Activated naive CD8-positive, alpha-beta T cell treated with anti-CD3 and anti-CD28 coated beads, Interleukin-2, amount 50 U/mL, for 24 hours (primary cell): ENCODE data around the gene AP3D1.
"Not testable (repeated sequence)": the region's sequence is repeated elsewhere in the genome, so short reads cannot be mapped to it uniquely, and the experiment has no call there.

Experiments
- ATAC-seq: fragments of 150-1000 bp; cut with Tn5 transposase; one replicate; pipeline ENCODE4 v1.10.0; 2021
- DNase-seq: peaks from one replicate; pipeline ENCODE4 v3.0.0; 2021
- H3K27ac Mint-ChIP-seq: one replicate; pipeline ENCODE4 v1.8.0; 2021; ENCODE audit warnings: mild to moderate bottlenecking, mixed read lengths
- H3K27me3 Mint-ChIP-seq: one replicate; pipeline ENCODE4 v1.8.0; 2021; ENCODE audit warnings: mixed read lengths
- H3K36me3 Mint-ChIP-seq: one replicate; pipeline ENCODE4 v1.8.0; 2021; ENCODE audit warnings: low read depth, mixed read lengths
- H3K4me1 Mint-ChIP-seq: one replicate; pipeline ENCODE4 v1.8.0; 2021; ENCODE audit warnings: mixed read lengths
- H3K4me3 Mint-ChIP-seq: one replicate; pipeline ENCODE4 v1.8.0; 2021; ENCODE audit warnings: mild to moderate bottlenecking, moderate library complexity, mixed read lengths
- H3K9me3 Mint-ChIP-seq: one replicate; pipeline ENCODE4 v1.8.0; 2021; ENCODE audit warnings: mixed read lengths

The AP3D1 gene

DNA sequence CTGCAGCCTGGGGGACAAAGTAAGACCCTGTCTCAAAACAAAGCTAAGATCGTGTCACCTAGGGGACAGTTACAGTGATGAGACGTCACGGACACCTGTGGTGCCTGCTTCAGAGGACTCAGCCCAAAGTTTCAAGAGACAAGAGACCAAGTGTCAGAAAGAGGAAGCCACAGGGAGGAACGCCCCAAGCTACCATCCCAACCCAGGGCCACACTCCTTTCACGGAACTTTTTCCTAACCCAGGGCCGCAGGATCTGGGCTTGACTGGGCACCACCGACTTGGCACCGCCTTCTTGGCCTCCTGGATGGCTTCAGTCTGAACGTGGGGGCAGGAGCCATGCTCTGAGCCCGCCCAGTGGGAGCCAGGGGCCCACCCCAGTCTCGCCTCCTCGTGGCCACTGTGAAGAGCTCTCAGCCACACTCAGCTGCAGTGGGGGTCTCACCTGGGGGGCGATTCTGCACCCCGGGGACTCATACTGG, 63.7 kb downstream of the AP3D1 start:
- peak; percentile 54 for DNase-seq

DNA sequence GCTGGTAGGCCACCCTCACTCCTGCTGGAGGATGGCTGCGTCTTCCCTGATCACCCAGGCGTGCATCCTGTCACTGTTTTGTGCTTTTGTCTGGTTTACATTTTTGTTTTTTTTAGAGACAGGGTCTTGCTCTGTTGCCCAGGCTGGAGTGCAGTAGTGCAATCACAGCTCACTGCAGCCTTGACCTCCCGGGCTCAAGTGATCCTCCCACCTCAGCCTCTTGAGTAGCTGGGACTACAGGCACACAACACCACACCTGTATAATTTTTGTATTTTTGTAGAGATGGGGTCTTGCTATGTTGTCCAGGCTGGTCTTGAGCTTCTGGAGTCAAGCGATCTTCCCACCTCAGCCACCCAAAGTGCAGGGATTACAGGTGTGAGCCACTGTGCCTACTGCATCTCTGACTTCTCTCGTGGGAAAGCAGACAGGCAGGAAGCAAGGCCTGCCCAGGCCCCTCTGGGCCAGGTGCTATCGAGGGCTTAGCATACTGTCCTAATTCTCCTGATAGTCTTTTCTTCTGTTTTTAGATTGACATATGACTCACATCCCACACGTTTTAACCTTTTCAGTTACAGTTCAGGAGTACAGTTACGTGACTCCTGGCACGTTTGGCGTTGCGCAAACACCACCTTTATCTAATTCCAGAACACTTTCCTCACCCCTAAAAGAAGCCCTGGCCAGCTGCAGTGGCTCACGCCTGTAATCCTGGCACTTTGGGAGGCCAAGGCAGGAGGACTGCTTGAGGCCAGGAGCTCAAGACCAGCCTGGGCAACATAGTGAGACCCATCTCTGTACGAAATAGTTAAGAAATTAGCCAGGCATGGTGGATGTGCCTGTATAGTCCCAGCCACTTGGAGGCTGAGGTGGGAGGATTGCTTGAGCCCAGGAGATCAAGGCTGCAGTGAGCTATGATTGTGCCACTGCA, 64.4 kb downstream of the AP3D1 start:
- H3K4me1 Mint-ChIP-seq = peaks cover 70% of the 10 kb centered on the region
- H3K27ac Mint-ChIP-seq = peak overlapping the region; percentile 91
- ATAC-seq = peak; percentile 12
- H3K9me3 Mint-ChIP-seq, H3K27me3 Mint-ChIP-seq: not testable (repeated sequence)
- peak overlapping the region; percentile 85 for H3K4me3 Mint-ChIP-seq
- peak; percentile 73 for DNase-seq
- H3K36me3 Mint-ChIP-seq = peaks cover 40% of the 10 kb centered on the region

More for the DNA sequence above, 63.7 kb downstream of the AP3D1 start:
- no peak for ATAC-seq
- peaks cover 2% of the 10 kb centered on the region for H3K27me3 Mint-ChIP-seq
- H3K36me3 Mint-ChIP-seq = peaks cover 38% of the 10 kb centered on the region
- peak overlapping the region; percentile 85 for H3K4me3 Mint-ChIP-seq
- peak overlapping the region; percentile 91 for H3K27ac Mint-ChIP-seq
- peaks cover 72% of the 10 kb centered on the region for H3K4me1 Mint-ChIP-seq
- no peaks in the 10 kb centered on the region for H3K9me3 Mint-ChIP-seq

DNA sequence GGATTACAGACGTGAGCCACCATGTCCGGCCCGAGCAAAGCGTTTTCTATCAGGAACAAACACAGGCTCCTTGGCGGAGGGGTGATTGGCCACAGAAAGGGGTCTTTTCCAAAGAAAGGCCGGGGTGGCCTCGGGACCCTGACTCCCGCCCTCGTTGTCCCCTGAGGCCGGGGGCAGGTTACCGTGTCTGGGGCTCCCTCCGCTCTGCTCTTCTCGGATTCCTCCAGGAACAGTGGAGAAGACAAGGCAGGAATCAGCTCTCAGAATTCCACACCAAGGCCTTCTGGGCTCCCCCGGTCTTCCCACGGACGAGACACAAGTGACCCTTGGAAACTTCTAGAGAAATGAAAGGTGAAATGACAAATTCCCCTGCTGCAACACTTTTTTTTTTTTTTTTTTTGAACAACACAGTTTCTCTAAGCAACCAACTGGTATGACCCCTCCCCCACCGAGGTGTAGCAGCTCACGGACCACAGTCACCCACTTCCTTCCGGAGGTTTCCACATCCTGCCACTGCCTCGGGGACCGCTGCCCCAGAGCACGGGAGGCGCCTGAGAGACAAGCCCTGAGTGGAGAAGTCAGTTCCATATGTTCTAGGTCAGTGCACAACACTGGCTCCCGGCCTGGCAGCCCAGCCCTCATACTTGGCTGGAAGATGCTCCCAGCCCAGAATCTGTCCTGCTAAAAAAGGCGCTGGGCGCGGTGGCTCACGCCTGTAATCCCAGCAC, 66.2 kb downstream of the AP3D1 start:
- H3K36me3 Mint-ChIP-seq = peaks cover 46% of the 10 kb centered on the region
- peaks cover 75% of the 10 kb centered on the region for H3K4me1 Mint-ChIP-seq
- H3K27ac Mint-ChIP-seq = peak overlapping the region; percentile 95
- H3K4me3 Mint-ChIP-seq = peak overlapping the region; percentile 85
- DNase-seq = peak; percentile 94
- peak; percentile 62 for ATAC-seq
- H3K27me3 Mint-ChIP-seq = peaks cover 2% of the 10 kb centered on the region
- H3K9me3 Mint-ChIP-seq = no peaks in the 10 kb centered on the region

DNA sequence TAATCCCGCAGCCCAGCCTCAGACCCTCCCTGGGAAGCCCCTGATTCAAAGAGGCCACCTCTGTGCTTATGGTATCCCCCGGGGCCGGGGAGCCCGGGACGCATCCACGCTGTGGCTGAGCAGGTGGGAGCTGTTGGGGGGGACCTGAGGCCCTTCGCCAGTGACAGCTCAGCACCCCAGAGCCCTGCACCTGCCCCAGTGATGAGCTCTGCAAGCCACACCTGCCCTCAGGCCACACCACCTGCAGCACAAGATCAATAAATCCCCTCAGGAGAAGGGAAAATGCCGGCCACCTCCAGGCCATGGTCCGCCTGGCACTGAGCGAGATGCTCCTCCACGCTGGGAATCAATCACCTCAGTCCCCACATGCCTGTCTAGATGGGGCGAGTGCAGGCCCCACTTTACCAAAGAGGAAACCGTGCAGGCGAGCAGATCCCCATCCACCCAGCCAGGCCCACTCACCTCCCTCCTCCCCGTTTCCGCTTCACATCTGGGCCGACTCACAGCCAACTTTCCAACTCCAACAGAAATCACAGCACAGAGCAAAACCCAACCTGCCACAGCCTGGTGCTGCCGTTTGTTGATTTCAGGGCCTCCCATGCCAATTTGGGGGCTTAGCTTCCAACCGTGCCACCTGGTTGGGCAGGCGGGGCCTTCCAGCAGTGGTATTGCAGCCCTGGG, 68.1 kb downstream of the AP3D1 start:
- peak; percentile 64 for DNase-seq
- peaks cover 62% of the 10 kb centered on the region for H3K36me3 Mint-ChIP-seq
- ATAC-seq = peak; percentile 28

DNA sequence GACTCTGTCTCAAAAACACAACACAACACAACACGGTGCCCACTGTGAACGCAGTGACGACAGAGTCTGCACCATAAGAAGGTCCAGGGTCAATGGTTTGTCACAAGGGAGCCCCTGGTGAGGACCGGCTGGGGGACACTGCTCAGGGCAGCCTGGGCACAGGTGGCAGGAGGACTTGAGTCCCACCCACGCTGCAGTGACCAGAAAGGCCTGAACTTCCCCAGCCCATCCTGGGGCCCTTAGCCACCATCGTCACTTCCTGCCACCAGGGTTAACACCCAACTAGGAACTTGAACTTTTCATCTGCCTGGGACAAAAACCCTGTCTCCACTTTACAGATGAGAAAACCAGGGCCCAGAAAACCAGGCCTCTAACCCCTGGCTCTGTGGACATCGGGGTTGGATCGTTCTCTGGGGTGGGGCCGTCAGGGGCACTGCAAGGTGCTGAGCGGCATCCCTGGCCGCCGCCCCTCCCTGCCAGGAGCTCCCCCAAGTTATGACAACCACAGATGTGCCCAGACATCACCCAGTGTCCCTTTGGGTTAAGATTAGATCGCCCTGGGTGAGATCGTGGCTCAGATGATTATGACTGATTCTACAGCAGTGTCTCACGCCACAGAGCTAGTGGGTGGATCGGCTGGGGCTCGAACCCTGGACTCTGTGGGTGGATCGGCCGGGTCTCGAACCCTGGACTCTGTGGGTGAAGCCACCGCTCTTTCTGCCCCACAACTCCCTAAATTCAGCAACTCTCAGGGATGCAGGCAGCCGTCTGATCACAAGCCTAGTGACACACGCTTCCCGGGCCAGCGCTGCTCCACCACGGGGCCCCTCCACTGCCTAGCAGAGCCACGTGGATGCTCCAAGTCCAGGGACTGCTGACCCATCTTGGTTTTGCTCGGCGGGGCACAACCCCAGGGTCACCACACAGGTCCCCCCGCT, 69.2 kb downstream of the AP3D1 start:
- H3K9me3 Mint-ChIP-seq = no peaks in the 10 kb centered on the region
- peaks cover 65% of the 10 kb centered on the region for H3K36me3 Mint-ChIP-seq
- peaks cover 55% of the 10 kb centered on the region for H3K4me1 Mint-ChIP-seq
- DNase-seq (peak; percentile 66), ATAC-seq (peak; percentile 29)
- peak overlapping the region; percentile 95 for H3K27ac Mint-ChIP-seq
- H3K4me3 Mint-ChIP-seq = peak overlapping the region; percentile 85
- peaks cover 2% of the 10 kb centered on the region for H3K27me3 Mint-ChIP-seq

More for the DNA sequence above, 68.1 kb downstream of the AP3D1 start:
- peak overlapping the region; percentile 85 for H3K4me3 Mint-ChIP-seq
- peaks cover 67% of the 10 kb centered on the region for H3K4me1 Mint-ChIP-seq
- H3K27ac Mint-ChIP-seq = peak overlapping the region; percentile 95
- peaks cover 2% of the 10 kb centered on the region for H3K27me3 Mint-ChIP-seq
- H3K9me3 Mint-ChIP-seq = no peaks in the 10 kb centered on the region

DNA sequence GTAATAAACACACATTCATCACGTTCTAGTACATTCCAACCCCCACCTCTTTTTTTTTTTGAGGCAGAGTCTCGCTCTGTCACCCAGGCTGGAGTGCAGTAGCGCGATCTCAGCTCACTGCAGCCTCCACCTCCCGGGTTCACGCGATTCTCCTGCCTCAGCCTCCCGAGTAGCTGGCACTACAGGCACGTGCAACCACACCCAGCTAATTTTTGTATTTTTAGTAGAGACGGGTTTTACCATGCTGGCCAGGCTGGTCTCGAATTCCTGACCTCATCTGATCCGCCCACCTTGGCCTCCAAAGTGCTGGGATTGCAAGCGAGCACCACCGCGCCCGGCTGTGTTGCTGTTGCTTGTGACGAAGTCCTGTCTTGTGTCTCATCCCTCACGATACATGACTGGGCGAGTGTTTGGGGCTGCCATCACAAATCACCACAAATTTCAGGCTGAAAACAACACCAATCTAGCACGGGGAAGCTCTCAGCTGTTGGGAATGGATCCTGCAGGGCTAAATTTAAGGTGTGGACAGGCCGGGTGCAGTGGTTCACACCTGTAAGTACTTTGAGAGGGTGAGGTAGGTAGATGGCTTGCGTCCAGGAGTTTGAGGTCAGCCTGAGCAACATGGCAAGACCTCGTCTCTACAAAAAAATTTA, 70.9 kb downstream of the AP3D1 start:
- no peak for DNase-seq
- Mint-ChIP-seq H3K9me3 (no peaks in the 10 kb centered on the region), H3K4me3 (peak overlapping the region; percentile 85), H3K27ac (peak overlapping the region; percentile 95), H3K36me3 (peaks cover 72% of the 10 kb centered on the region), H3K4me1 (peaks cover 40% of the 10 kb centered on the region), H3K27me3 (peaks cover 2% of the 10 kb centered on the region)
- ATAC-seq = no peak

DNA sequence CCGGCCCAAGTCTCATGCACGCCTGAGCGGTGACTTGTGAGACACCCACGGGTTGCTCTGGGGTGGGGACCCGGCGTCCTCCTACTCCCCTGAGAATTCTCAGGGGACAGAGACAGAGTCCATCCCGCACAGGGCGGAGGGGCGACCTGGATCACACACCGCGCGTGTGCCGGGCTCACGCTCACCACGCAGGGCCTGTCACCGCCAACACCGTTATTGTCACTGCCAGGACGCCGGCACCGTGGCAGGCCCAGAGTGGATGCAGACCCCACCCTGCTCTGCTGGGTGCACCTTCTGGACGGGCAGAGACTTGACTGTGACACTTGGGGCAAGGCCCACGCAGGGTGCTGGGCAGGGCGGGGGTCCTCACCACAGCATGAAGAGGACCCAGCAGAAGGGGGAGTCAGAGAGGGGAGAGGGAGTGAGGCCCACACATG, 71.5 kb downstream of the AP3D1 start:
- H3K36me3 Mint-ChIP-seq = peaks cover 73% of the 10 kb centered on the region
- no peak for DNase-seq

DNA sequence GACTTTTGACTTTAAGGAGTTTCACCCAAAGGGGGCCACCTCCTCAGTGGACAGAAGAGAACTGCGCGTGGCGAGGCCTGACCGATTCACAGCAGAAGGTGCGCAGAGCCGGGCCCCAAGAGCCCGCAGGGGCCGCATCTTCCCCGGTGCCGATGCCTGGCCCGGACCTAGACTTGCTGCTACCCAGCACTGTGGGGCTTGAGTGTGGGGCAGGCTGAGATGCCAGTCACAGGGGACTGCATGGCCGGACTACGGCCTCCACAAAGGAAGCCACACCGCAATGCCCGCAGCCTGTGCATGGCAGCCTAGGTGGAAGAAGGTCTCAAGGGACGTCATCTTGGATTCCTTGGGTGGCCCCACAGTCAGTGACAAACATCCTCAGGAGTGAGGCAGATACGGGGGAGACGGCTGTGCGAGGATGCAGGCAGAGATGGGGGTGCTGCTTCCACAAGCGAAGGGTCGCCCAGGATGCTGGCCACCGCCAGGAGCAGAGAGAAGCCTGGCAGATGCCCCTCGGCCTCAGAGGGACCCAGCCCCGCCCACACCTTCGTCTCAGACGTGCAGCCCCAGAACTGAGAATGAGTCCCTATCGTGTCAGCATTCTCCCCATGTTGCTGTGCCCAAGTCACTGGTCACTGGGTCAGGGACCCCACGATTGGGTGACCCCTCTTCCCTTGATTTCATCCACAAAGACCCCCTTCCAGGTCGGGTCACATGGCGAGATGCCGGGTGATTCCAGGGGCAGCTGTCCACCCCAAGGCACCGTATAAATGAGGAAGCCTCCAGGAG, 72.1 kb downstream of the AP3D1 start:
- H3K4me3 Mint-ChIP-seq = peak overlapping the region; percentile 85
- H3K4me1 Mint-ChIP-seq = peaks cover 38% of the 10 kb centered on the region
- H3K9me3 Mint-ChIP-seq = no peaks in the 10 kb centered on the region
- DNase-seq (no peak), ATAC-seq (no peak)
- H3K27me3 Mint-ChIP-seq = no peaks in the 10 kb centered on the region
- peaks cover 74% of the 10 kb centered on the region for H3K36me3 Mint-ChIP-seq
- H3K27ac Mint-ChIP-seq = peak overlapping the region; percentile 95

More for the DNA sequence above, 71.5 kb downstream of the AP3D1 start:
- Mint-ChIP-seq H3K27me3 (no peaks in the 10 kb centered on the region), H3K27ac (peak overlapping the region; percentile 95), H3K4me1 (peaks cover 36% of the 10 kb centered on the region), H3K9me3 (no peaks in the 10 kb centered on the region), H3K4me3 (peak overlapping the region; percentile 85)
- no peak for ATAC-seq

DNA sequence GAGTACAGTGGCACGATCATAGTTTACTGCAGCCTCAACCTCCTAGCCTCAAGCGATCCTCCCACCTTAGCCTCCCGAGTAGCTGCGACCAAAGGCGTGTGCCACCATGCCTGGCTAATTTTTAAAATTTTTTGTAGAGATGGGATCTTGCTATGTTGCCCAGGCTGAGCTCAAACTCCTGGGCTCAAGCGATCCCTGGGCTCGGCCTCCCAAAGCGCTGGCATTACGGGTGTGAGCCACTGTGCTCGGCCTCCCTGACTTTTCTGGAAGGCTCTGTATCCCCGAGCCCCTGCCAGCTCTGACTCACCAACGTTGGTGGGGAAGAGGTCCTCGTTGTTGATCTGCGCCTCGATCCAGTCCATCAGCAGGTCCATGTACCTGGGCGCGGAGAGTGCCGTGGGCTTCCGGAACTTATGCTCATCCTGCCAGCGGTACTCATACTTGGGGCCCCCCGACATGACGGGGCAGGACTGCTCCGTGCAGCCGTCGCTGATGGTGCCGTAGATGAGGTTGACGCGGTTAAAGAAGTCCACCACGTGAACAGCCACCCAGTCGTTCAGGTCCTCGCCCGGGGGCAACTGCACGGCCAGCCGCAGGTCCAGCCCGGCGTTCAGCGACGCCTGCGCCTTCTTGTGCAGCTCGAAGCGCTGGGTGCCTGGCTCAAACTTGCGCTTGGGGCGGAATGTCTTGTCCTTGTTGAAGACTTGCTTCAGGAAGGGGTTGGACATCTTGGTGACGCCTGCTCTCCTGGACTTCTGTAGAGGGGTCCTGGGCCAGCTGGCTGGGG, 73.3 kb downstream of the AP3D1 start:
- Mint-ChIP-seq H3K36me3 (peaks cover 69% of the 10 kb centered on the region), H3K27me3 (no peaks in the 10 kb centered on the region)
- no peak for ATAC-seq

DNA sequence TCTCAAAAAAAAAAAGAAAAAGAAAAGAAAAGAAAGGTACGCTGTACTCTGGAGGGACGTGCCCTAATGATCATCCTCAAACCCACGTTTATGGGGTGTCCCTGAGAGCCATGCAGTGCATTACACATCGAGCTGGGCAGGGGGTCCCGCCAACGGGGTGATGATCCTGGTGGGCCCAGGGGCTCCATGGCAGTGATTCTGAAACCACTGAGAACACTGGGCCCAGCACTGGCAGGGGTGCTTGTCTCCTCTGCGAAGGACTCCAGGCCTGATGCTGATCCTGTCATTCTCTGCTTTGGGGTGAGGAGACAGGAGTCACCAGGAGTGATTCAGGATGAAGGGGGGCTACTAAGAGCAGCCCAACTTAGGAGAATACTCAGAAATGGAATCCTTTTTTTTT, 74.0 kb downstream of the AP3D1 start:
- ATAC-seq (no peak), DNase-seq (no peak)
- peaks cover 67% of the 10 kb centered on the region for H3K36me3 Mint-ChIP-seq
- H3K27me3 Mint-ChIP-seq = no peaks in the 10 kb centered on the region
- H3K4me1 Mint-ChIP-seq = peaks cover 38% of the 10 kb centered on the region
- H3K4me3 Mint-ChIP-seq = no peak overlapping the region
- H3K9me3 Mint-ChIP-seq = no peaks in the 10 kb centered on the region
- no peak overlapping the region for H3K27ac Mint-ChIP-seq

More for the DNA sequence above, 73.3 kb downstream of the AP3D1 start:
- no peak for DNase-seq
- no peaks in the 10 kb centered on the region for H3K9me3 Mint-ChIP-seq
- H3K27ac Mint-ChIP-seq = peak overlapping the region; percentile 64
- H3K4me3 Mint-ChIP-seq = no peak overlapping the region
- peaks cover 41% of the 10 kb centered on the region for H3K4me1 Mint-ChIP-seq

DNA sequence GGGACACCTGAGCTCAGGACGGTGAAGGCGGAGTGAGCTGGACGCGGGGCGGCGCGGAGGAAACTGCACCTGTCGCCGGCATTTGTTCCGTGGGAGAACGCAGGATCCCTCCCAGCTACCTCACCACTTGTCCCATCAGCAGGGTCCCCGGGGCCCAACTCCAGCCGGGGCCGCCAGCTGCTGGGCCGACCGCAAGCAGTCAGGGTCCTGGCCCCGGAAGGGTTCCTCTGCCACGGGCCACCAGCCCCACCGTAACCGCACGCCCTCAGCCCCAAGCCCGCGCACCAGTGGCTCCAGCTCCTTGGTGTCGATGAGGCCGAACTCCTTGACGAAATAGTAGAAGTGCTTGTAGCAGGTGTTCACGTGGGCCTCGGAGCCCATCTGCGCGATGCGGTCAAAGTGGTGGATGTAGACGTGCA, 74.8 kb downstream of the AP3D1 start:
- ATAC-seq (no peak), DNase-seq (no peak)
- no peaks in the 10 kb centered on the region for H3K9me3 Mint-ChIP-seq
- peaks cover 68% of the 10 kb centered on the region for H3K36me3 Mint-ChIP-seq
- H3K27me3 Mint-ChIP-seq = no peaks in the 10 kb centered on the region
- no peak overlapping the region for H3K27ac Mint-ChIP-seq
- no peak overlapping the region for H3K4me3 Mint-ChIP-seq
- H3K4me1 Mint-ChIP-seq = peaks cover 29% of the 10 kb centered on the region
